Panc1 (cell line): ENCODE results near the gene FGD3. TPM values are rescaled to one million over a fixed set of nuclear protein-coding genes. Genes with fewer than 3 reads are reported as not detected.

Source experiments
- ATAC-seq: fragments of 200-7000 bp; cut with Tn5 transposase; 2 replicates; pipeline ENCODE4 v1.9.1; 2020; ENCODE audit warnings: mild to moderate bottlenecking, moderate library complexity
- BruUV-seq: library from RNA; stranded (reverse); fragments of 400-500 nt; replicated peaks from 2 replicates; lab custom pipeline; 2021; lab: Mats Ljungman, UMichigan
- CTCF ChIA-PET: fragments of 300-600 bp; sonication (Branson Sonifier 250); formaldehyde crosslinking; loops from one replicate; lab custom pipeline; 2022; ENCODE audit warnings: antibody characterized with exemption; lab: Charles Lee
- POLR2A ChIA-PET: fragments of 300-600 bp; sonication (Branson Sonifier 250); formaldehyde crosslinking; loops from one replicate; lab custom pipeline; 2022; ENCODE audit warnings: antibody characterized with exemption; lab: Charles Lee
- DNase-seq: peaks from one replicate; pipeline ENCODE4 v3.0.0-alpha.2; 2010; ENCODE audit warnings: low read depth, low spot score
- H3K27ac ChIP-seq: 2 replicates; pipeline ENCODE4 v1.5.1; 2011; ENCODE audit warnings: mild to moderate bottlenecking, low read length, inconsistent platforms
- H3K27me3 ChIP-seq: fragments of 200-500 bp; sonication (Bioruptor generic); 2 replicates; pipeline ENCODE4 v1.6.0; 2014; ENCODE audit warnings: low read length, inconsistent platforms; ENCODE audit not compliant: control insufficient read depth, insufficient read depth
- H3K36me3 ChIP-seq: fragments of 200-500 bp; sonication (Bioruptor generic); 2 replicates; pipeline ENCODE4 v1.5.1; 2014; ENCODE audit warnings: inconsistent platforms, mild to moderate bottlenecking, low read length, moderate library complexity; ENCODE audit not compliant: control insufficient read depth, insufficient read depth
- H3K4me1 ChIP-seq: 2 replicates; pipeline ENCODE4 v1.5.1; 2011; ENCODE audit warnings: inconsistent platforms, mild to moderate bottlenecking, low read length, moderate library complexity; ENCODE audit not compliant: control insufficient read depth, insufficient read depth
- H3K4me3 ChIP-seq, 2 experiments: 2 replicates each; pipeline ENCODE4 v1.5.1; 2011 to 2012; ENCODE audit warnings: low read depth in 2 of 2, low read length in 2 of 2, mild to moderate bottlenecking in 2 of 2, inconsistent platforms in 1 of 2, moderate library complexity in 1 of 2
- H3K9me3 ChIP-seq: fragments of 200-500 bp; sonication (Bioruptor generic); 2 replicates; pipeline ENCODE4 v1.5.1; 2014; ENCODE audit warnings: low read depth, mild to moderate bottlenecking, inconsistent platforms, low read length, moderate library complexity; ENCODE audit not compliant: control insufficient read depth, insufficient read depth
- POLR2AphosphoS5 ChIP-seq: IDR thresholded peaks from 2 replicates; pipeline ENCODE4 v1.6.1; 2012; ENCODE audit warnings: mild to moderate bottlenecking, low read depth, low read length, moderate library complexity
- SIN3A ChIP-seq: IDR thresholded peaks from 2 replicates; pipeline ENCODE4 v1.6.1; 2012; ENCODE audit warnings: low read depth, mild to moderate bottlenecking, low read length, moderate library complexity, borderline replicate concordance; ENCODE audit not compliant: insufficient read depth
- TCF7L2 ChIP-seq: IDR thresholded peaks from 2 replicates; pipeline ENCODE4 v1.6.1; 2011; ENCODE audit warnings: mild to moderate bottlenecking, low read depth, low read length, inconsistent platforms
- in situ Hi-C: cut with HindIII; loops from 2 replicates; pipeline ENCODE4 v1.10.0; 2016; ENCODE audit warnings: low sequenced_read_pairs, low pct_unique_long_range_greater_than_20kb
- intact Hi-C: fragments of 100-400 bp; cut with micrococcal nuclease; formaldehyde crosslinking; loops from one replicate; pipeline ENCODE4 v1.10.0; 2022; ENCODE audit not compliant: unreplicated experiment
- total RNA-seq: library from RNA; stranded (reverse); gene quantifications from one replicate; pipeline ENCODE4 v1.2.1, GENCODE V29; 2021; ENCODE audit not compliant: unreplicated experiment
- TF ChIP-seq, protein P1 (sequence below), 2 experiments: IDR thresholded peaks; 2 replicates each; pipeline ENCODE4 v1.6.1; 2011 to 2012; ENCODE audit warnings: low read depth in 2 of 2, control low read depth in 1 of 2, low read length in 1 of 2, mild to moderate bottlenecking in 1 of 2, moderate library complexity in 1 of 2; ENCODE audit not compliant: insufficient read depth in 1 of 2
- TF ChIP-seq, protein P2 (sequence below): fragments of 450-650 bp; IDR thresholded peaks from 2 replicates; pipeline ENCODE4 v1.5.1; 2017; ENCODE audit warnings: mild to moderate bottlenecking

FGD3 gene
- total RNA-seq, 1 experiment from 2014 or later = 0.80 TPM

DNA sequence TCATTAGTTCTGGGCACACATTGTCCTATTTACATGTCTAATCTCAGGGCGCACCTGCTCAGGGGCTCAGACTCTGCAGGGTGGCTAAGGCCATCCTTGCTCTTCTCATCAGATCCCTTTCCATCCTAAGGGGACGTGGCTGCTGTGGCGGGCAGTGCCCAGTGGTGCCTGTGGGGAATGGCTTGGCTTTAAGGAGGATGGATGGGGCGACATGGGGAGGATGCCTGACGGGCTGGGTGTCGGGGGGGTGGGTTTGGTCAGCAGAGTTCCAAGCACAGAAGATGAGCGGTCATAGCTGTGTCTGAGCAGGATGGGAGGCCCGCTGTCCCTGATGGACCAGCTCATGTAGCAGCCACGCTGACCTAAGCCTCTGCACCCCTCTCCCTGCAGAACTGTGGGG lies 70.3 kb downstream of the FGD3 start:
- H3K27ac ChIP-seq = no peak overlapping the region
- in situ Hi-C loops (no loop called here), intact Hi-C loops (no loop called here)
- no peaks in the 10 kb centered on the region for H3K36me3 ChIP-seq
- no peak for DNase-seq
- ChIA-PET POLR2A (no interaction called here), CTCF (no interaction called here)
- H3K4me3 ChIP-seq = no peak overlapping the region
- TF ChIP-seq SIN3A = no peak
- TF ChIP-seq POLR2AphosphoS5 = no peak
- no TSS peak for BruUV-seq
- H3K9me3 ChIP-seq = no peaks in the 10 kb centered on the region
- H3K4me1 ChIP-seq = no peaks in the 10 kb centered on the region
- no peaks in the 10 kb centered on the region for H3K27me3 ChIP-seq
- no peak for ATAC-seq

DNA sequence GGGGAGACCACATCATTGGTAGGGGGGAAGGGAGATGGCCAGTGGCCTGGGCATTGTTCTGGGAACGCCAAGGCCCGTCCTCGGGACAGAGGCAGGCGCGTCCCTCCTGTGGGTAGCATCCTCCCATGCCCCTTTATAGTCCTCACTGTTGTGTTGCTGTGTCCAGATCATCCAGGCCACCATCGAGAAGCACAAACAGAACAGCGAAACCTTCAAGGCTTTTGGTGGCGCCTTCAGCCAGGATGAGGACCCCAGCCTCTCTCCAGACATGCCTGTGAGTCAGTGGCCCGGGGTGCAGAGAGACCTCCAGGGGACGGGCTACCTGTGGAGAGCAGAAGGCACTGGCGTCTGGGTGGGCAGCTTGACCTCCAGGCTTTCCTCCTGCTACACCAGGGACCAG lies 72.8 kb downstream of the FGD3 start:
- DNase-seq (no peak), ATAC-seq (no peak)
- POLR2A ChIA-PET = no interaction called here
- no peak overlapping the region for H3K27ac ChIP-seq
- no peaks in the 10 kb centered on the region for H3K9me3 ChIP-seq
- BruUV-seq = no TSS peak
- no peaks in the 10 kb centered on the region for H3K36me3 ChIP-seq
- TF ChIP-seq POLR2AphosphoS5 = no peak
- TF ChIP-seq, protein P1, sequence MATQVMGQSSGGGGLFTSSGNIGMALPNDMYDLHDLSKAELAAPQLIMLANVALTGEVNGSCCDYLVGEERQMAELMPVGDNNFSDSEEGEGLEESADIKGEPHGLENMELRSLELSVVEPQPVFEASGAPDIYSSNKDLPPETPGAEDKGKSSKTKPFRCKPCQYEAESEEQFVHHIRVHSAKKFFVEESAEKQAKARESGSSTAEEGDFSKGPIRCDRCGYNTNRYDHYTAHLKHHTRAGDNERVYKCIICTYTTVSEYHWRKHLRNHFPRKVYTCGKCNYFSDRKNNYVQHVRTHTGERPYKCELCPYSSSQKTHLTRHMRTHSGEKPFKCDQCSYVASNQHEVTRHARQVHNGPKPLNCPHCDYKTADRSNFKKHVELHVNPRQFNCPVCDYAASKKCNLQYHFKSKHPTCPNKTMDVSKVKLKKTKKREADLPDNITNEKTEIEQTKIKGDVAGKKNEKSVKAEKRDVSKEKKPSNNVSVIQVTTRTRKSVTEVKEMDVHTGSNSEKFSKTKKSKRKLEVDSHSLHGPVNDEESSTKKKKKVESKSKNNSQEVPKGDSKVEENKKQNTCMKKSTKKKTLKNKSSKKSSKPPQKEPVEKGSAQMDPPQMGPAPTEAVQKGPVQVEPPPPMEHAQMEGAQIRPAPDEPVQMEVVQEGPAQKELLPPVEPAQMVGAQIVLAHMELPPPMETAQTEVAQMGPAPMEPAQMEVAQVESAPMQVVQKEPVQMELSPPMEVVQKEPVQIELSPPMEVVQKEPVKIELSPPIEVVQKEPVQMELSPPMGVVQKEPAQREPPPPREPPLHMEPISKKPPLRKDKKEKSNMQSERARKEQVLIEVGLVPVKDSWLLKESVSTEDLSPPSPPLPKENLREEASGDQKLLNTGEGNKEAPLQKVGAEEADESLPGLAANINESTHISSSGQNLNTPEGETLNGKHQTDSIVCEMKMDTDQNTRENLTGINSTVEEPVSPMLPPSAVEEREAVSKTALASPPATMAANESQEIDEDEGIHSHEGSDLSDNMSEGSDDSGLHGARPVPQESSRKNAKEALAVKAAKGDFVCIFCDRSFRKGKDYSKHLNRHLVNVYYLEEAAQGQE (IDR thresholded peaks at IDR 0.05; ENCODE audit: insufficient read depth in 1 of 2, low read depth in 2 of 2, low read length in 1 of 2) = no peak
- TF ChIP-seq, protein P2, sequence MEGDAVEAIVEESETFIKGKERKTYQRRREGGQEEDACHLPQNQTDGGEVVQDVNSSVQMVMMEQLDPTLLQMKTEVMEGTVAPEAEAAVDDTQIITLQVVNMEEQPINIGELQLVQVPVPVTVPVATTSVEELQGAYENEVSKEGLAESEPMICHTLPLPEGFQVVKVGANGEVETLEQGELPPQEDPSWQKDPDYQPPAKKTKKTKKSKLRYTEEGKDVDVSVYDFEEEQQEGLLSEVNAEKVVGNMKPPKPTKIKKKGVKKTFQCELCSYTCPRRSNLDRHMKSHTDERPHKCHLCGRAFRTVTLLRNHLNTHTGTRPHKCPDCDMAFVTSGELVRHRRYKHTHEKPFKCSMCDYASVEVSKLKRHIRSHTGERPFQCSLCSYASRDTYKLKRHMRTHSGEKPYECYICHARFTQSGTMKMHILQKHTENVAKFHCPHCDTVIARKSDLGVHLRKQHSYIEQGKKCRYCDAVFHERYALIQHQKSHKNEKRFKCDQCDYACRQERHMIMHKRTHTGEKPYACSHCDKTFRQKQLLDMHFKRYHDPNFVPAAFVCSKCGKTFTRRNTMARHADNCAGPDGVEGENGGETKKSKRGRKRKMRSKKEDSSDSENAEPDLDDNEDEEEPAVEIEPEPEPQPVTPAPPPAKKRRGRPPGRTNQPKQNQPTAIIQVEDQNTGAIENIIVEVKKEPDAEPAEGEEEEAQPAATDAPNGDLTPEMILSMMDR = no peak
- no peak for TF ChIP-seq TCF7L2
- no peak for TF ChIP-seq SIN3A
- H3K4me3 ChIP-seq = no peak overlapping the region
- intact Hi-C loops (no loop called here), in situ Hi-C loops (no loop called here)
- CTCF ChIA-PET = no interaction called here
- no peaks in the 10 kb centered on the region for H3K4me1 ChIP-seq
- H3K27me3 ChIP-seq = no peaks in the 10 kb centered on the region

DNA sequence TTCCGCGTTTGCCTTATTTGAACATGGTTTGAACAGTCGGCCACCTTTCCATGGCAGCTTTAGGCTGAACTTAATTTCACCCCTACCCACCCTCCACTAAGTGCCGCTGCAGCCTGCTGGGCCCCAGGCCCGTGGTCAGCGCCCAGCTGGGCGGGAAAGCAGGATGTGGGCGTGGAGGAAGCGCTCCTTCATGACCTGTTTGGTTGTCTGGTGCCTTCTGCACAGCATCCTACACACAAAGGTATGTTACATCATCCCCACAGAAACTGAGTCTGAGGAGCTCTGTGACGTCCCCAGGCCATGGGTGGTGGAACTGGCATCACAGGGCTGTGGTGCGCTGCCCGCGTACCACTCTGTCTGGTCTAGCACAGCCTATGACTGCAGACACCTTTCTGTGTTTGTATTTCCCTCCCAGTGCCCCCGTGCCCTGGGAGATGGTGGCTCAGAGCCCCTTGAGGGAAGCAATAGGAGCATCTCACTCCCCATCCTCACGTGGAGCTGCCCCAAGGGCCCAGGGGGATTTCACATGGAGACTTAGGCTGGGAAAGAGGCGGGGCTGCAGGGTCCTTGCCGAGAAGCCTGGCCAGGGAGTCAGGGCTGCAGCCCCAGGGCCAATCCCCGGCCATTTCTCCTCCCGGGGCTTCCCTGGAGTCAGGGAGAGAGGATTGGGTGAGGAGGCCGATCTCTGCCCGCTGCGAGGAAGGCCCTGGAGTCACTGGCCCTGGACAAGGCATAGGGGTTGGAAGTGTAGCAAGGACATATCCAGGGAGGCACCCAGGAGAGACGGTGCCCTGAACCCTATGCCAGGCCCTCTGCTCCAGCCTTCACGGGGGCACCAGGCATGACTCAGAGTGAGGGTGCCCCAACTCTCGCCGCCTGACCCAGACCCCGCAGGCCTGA lies 73.7 kb downstream of the FGD3 start:
- in situ Hi-C loops = no loop called here
- Histone ChIP-seq H3K27ac (no peak overlapping the region), H3K4me1 (no peaks in the 10 kb centered on the region), H3K9me3 (no peaks in the 10 kb centered on the region), H3K27me3 (no peaks in the 10 kb centered on the region), H3K36me3 (no peaks in the 10 kb centered on the region), H3K4me3 (no peak overlapping the region)
- intact Hi-C loops = no loop called here
- TF ChIP-seq, protein P1 (IDR thresholded peaks at IDR 0.05; ENCODE audit: insufficient read depth in 1 of 2, low read depth in 2 of 2, low read length in 1 of 2) = no peak
- no peak for TF ChIP-seq TCF7L2
- no peak for TF ChIP-seq SIN3A
- TF ChIP-seq, protein P2 = no peak
- no peak for TF ChIP-seq POLR2AphosphoS5
- no TSS peak for BruUV-seq
- ATAC-seq (no peak), DNase-seq (no peak)
- POLR2A ChIA-PET = no interaction called here
- CTCF ChIA-PET = no interaction called here
